GM12878 (cell line): Measurements from ENCODE around the gene DDX39B. TPM values are rescaled to one million over a fixed set of nuclear protein-coding genes. Genes with fewer than 3 reads are reported as not detected.

Source experiments
- ATAC-seq: fragments of 200-7000 bp; cut with Tn5 transposase; 3 replicates; pipeline ENCODE4 v1.9.1; 2020; ENCODE audit warnings: mild to moderate bottlenecking, moderate library complexity
- BruUV-seq: library from RNA; stranded (reverse); fragments of 400-500 nt; replicated peaks from 2 replicates; lab custom pipeline; 2021; lab: Mats Ljungman, UMichigan
- CTCF ChIA-PET: fragments of 300-600 bp; sonication (Branson Sonifier 250); formaldehyde crosslinking; extraction: SDS; loops from one replicate; lab custom pipeline; 2021; ENCODE audit warnings: inconsistent platforms; lab: Yijun Ruan, JAX
- POLR2A ChIA-PET: fragments of 350-600 bp; formaldehyde crosslinking; extraction: SDS; loops from one replicate; lab custom pipeline; 2021; ENCODE audit warnings: inconsistent platforms; lab: Charles Lee
- RAD21 ChIA-PET: fragments of 300-600 bp; sonication (Branson Sonifier 250); formaldehyde crosslinking; loops from one replicate; lab custom pipeline; 2023; ENCODE audit warnings: antibody characterized with exemption; ENCODE audit not compliant: unreplicated experiment; lab: Charles Lee
- SMC1A ChIA-PET: fragments of 300-600 bp; sonication (Branson Sonifier 250); formaldehyde crosslinking; loops from one replicate; lab custom pipeline; 2023; ENCODE audit not compliant: unreplicated experiment, uncharacterized antibody; lab: Charles Lee
- DNase-seq: peaks from one replicate; pipeline ENCODE4 v3.0.0-alpha.2; 2011; ENCODE audit warnings: low read depth, low spot score
- FAIRE-seq: peaks from 3 replicates; lab custom pipeline; 2011; peaks lifted over from hg19 to GRCh38; lab: Jason Lieb, UNC
- H2AFZ ChIP-seq: 2 replicates; pipeline ENCODE4 v1.6.0; 2011; ENCODE audit warnings: low read depth, low read length, control low read depth; ENCODE audit not compliant: control insufficient read depth
- H3K27ac ChIP-seq: 2 replicates; pipeline ENCODE4 v1.5.1; 2011; ENCODE audit warnings: control low read depth; ENCODE audit not compliant: control insufficient read depth, insufficient read depth
- H3K27me3 ChIP-seq, 2 experiments: replicated peaks in 1 of 2; 2 replicates each; pipeline versions ENCODE4 v1.6.0 to v1.6.1; 2011; ENCODE audit warnings: low read length in 1 of 2; ENCODE audit not compliant: control insufficient read depth in 2 of 2, insufficient read depth in 2 of 2
- H3K36me3 ChIP-seq, 2 experiments: 2 replicates each; pipeline ENCODE4 v1.5.1; 2011; ENCODE audit warnings: low read length in 1 of 2; ENCODE audit not compliant: control insufficient read depth in 2 of 2, insufficient read depth in 2 of 2
- H3K4me1 ChIP-seq: 2 replicates; pipeline ENCODE4 v1.6.1; 2011; ENCODE audit warnings: mild to moderate bottlenecking, low read length, moderate library complexity, mixed read lengths; ENCODE audit not compliant: control insufficient read depth, insufficient read depth
- H3K4me2 ChIP-seq: 2 replicates; pipeline ENCODE4 v1.6.0; 2011; ENCODE audit warnings: control low read depth; ENCODE audit not compliant: control insufficient read depth, insufficient read depth
- H3K4me3 ChIP-seq: fragments of 200-600 bp; sonication (generic); 2 replicates; pipeline ENCODE4 v1.5.1; 2016
- H3K79me2 ChIP-seq: 2 replicates; pipeline ENCODE4 v1.6.0; 2011; ENCODE audit warnings: low read length; ENCODE audit not compliant: control insufficient read depth, insufficient read depth
- H3K9ac ChIP-seq: 2 replicates; pipeline ENCODE4 v1.8.0; 2011; ENCODE audit warnings: low read length, control low read depth, mixed read lengths; ENCODE audit not compliant: control insufficient read depth, insufficient read depth
- H3K9me3 ChIP-seq: replicated peaks from 3 replicates; pipeline ENCODE4 v1.5.1; 2011; ENCODE audit warnings: mild to moderate bottlenecking, low read length; ENCODE audit not compliant: control insufficient read depth, insufficient read depth
- H4K20me1 ChIP-seq: 2 replicates; pipeline ENCODE4 v1.6.0; 2011; ENCODE audit not compliant: control insufficient read depth, insufficient read depth
- ATF7 ChIP-seq: fragments of 450-650 bp; IDR thresholded peaks from 2 replicates; pipeline ENCODE4 v1.6.1; 2016; ENCODE audit warnings: low read depth, mild to moderate bottlenecking
- BHLHE40 ChIP-seq, 2 experiments: fragments of 450-650 bp in 1 of 2; IDR thresholded peaks; 2 replicates each; pipeline ENCODE4 v1.6.1; 2011 to 2017; ENCODE audit warnings: low read depth in 2 of 2, borderline replicate concordance in 1 of 2, improper control_type of control experiment in 1 of 2, low read length in 1 of 2, mild to moderate bottlenecking in 1 of 2
- BMI1 ChIP-seq: fragments of 450-650 bp; IDR thresholded peaks from 2 replicates; pipeline ENCODE4 v1.6.1; 2016; ENCODE audit warnings: mild to moderate bottlenecking, moderate library complexity, borderline replicate concordance
- CREM ChIP-seq: IDR thresholded peaks from 2 replicates; pipeline ENCODE4 v1.6.1; 2014; ENCODE audit warnings: antibody characterized with exemption, low read depth
- DPF2 ChIP-seq: fragments of 450-650 bp; IDR thresholded peaks from 2 replicates; pipeline ENCODE4 v1.6.1; 2017; ENCODE audit warnings: mild to moderate bottlenecking
- GABPA ChIP-seq: IDR thresholded peaks from 2 replicates; pipeline ENCODE4 v1.6.1; 2014; ENCODE audit warnings: antibody characterized with exemption, low read depth, mild to moderate bottlenecking, inconsistent platforms
- GATAD2B ChIP-seq: fragments of 450-650 bp; conservative IDR thresholded peaks from 2 replicates; pipeline ENCODE4 v1.6.1; 2017; ENCODE audit warnings: low read depth, mild to moderate bottlenecking, moderate library complexity
- HDAC6 ChIP-seq: fragments of 200-600 bp; sonication (generic); IDR thresholded peaks from one replicate; pipeline ENCODE4 v1.8.0; 2017; ENCODE audit warnings: antibody characterized with exemption; ENCODE audit not compliant: unreplicated experiment
- IKZF1 ChIP-seq: fragments of 450-650 bp; conservative IDR thresholded peaks from 2 replicates; pipeline ENCODE4 v1.6.1; 2017; ENCODE audit warnings: antibody characterized with exemption, mild to moderate bottlenecking
- IRF4 ChIP-seq: IDR thresholded peaks from 2 replicates; pipeline ENCODE4 v1.6.1; 2011; ENCODE audit warnings: low read depth, low read length
- MTA3 ChIP-seq: IDR thresholded peaks from 2 replicates; pipeline ENCODE4 v1.6.1; 2012; ENCODE audit warnings: low read length, inconsistent platforms, borderline replicate concordance
- NBN ChIP-seq: fragments of 450-650 bp; IDR thresholded peaks from 2 replicates; pipeline ENCODE4 v1.6.1; 2016
- NR2C1 ChIP-seq: fragments of 450-650 bp; IDR thresholded peaks from 2 replicates; pipeline ENCODE4 v1.6.1; 2017; ENCODE audit warnings: antibody characterized with exemption, mild to moderate bottlenecking, moderate library complexity
- RBBP5 ChIP-seq: fragments of 200-600 bp; sonication (generic); conservative IDR thresholded peaks from 2 replicates; pipeline ENCODE4 v1.6.1; 2016
- RCOR1 ChIP-seq: conservative IDR thresholded peaks from 2 replicates; pipeline ENCODE4 v1.6.1; 2012; ENCODE audit warnings: low read depth, low read length, improper control_type of control experiment
- RELA ChIP-seq: fragments of 450-650 bp; IDR thresholded peaks from 2 replicates; pipeline ENCODE4 v1.8.0; 2014; ENCODE audit warnings: borderline replicate concordance; ENCODE audit not compliant: partially characterized antibody
- SMC3 ChIP-seq: IDR thresholded peaks from 2 replicates; pipeline ENCODE4 v1.6.1; 2011; ENCODE audit warnings: low read length, improper control_type of control experiment, borderline replicate concordance
- USF1 ChIP-seq: IDR thresholded peaks from 2 replicates; pipeline ENCODE4 v1.6.1; 2011; ENCODE audit warnings: borderline replicate concordance, low read depth, mild to moderate bottlenecking, moderate library complexity, mixed read lengths, low read length; ENCODE audit not compliant: insufficient read depth; ENCODE audit errors: extremely low read length
- WRNIP1 ChIP-seq: IDR thresholded peaks from 2 replicates; pipeline ENCODE4 v1.6.1; 2011; ENCODE audit warnings: low read depth, low read length, improper control_type of control experiment, borderline replicate concordance
- ZBED1 ChIP-seq: IDR thresholded peaks from 2 replicates; pipeline ENCODE4 v1.6.1; 2016; ENCODE audit warnings: borderline replicate concordance
- ZNF622 ChIP-seq: fragments of 450-650 bp; IDR thresholded peaks from 2 replicates; pipeline ENCODE4 v1.6.1; 2017; ENCODE audit warnings: mild to moderate bottlenecking, inconsistent platforms
- WGBS: methylation state at CpG from one replicate; pipeline ENCODE4 v1.1.6; 2016; ENCODE audit warnings: low lambda C conversion rate; ENCODE audit not compliant: insufficient replicate concordance, insufficient coverage; ENCODE audit errors: missing lambda C conversion rate; 5-methylcytosine and 5-hydroxymethylcytosine counted together
- in situ Hi-C: fragments of 300-500 bp; cut with MboI; formaldehyde crosslinking; loops from 9 replicates; pipeline ENCODE4 v1.14.3; 2018; ENCODE audit warnings: mixed read lengths
- intact Hi-C: fragments of 100-400 bp; cut with micrococcal nuclease; formaldehyde crosslinking; loops from one replicate; pipeline ENCODE4 v1.14.2; 2022; ENCODE audit not compliant: unreplicated experiment
- polyA plus RNA-seq, 11 experiments: library from polyadenylated mRNA; depleted of rRNA in 4 of 11; unstranded in 6 of 11; stranded (reverse) in 5 of 11; fragments of >200 nt; fragmentation: Nextera tagmentation in 4 of 11; fragmentation: Illumina TruSeq in 1 of 11; extraction: Ambion mirVana in 4 of 11; extraction: Trizol in 1 of 11; gene quantifications; 1 replicate in 1 of 11; 2 replicates in 10 of 11; pipeline versions ENCODE4 v1.2.1 to v1.2.3, GENCODE V29; 2011 to 2016; ENCODE audit warnings: inconsistent platforms in 2 of 11, missing spikeins in 2 of 11, low read depth in 1 of 11
- total RNA-seq, 4 experiments: library from RNA; depleted of rRNA in 3 of 4; stranded (reverse); fragments of >200 nt in 3 of 4; fragmentation: Illumina TruSeq in 1 of 4; extraction: Trizol in 1 of 4; gene quantifications; 2 replicates each; pipeline versions ENCODE4 v1.2.1 to v1.2.3, GENCODE V29; 2013 to 2021
- TF ChIP-seq, protein P1 (sequence below): fragments of 450-650 bp; IDR thresholded peaks from 2 replicates; pipeline ENCODE4 v1.6.1; 2016; ENCODE audit warnings: mild to moderate bottlenecking

Gene DDX39B
- total and polyA plus RNA-seq, 10 of the 15 experiments (the other 5 are each of a cell fraction or from before 2014, with no cell fraction given) = 271 to 661 (median 330) TPM

GRCh38 chr6:31559958-31560696 lies 18.3 kb upstream of the DDX39B start:
- FAIRE-seq = peak; percentile 52
- peaks cover 0 to 8% of the 10 kb centered on the region in 2 experiments; a peak in 2 of 4 replicates for H3K36me3 ChIP-seq
- H3K9ac ChIP-seq = peak overlapping the region; percentile 84
- H3K27ac ChIP-seq = peak overlapping the region; percentile 99
- H4K20me1 ChIP-seq = no peaks in the 10 kb centered on the region
- H3K4me3 ChIP-seq = peak overlapping the region; percentile 55; the same call in 1 of the 2 replicates
- peak overlapping the region; percentile 94 for H3K4me2 ChIP-seq
- ChIA-PET SMC1A (interaction anchor here (0.9 to 34.7 kb wide), 5 partner anchors 9 to 64 kb away, joined by 3 to 1989 read pairs (median 7); partner anchors contain the start of genes ATP6V1G2, LST1, LTA and LTB), POLR2A (interaction anchor here (0.8 to 9.1 kb wide), 10 partner anchors 9 to 56 kb away, joined by 3 to 255 read pairs (median 6); partner anchors contain the start of genes DDX39B, LTB, NCR3 and NFKBIL1), RAD21 (interaction anchor here (0.5 to 15.9 kb wide), 5 partner anchors 9 to 265 kb away, joined by 3 to 620 read pairs (median 62); partner anchors contain the start of genes ATP6V1G2, LST1, LTA and LTB), CTCF (interaction anchor here (0.9 to 34.8 kb wide), 5 partner anchors 8 to 28 kb away, joined by 4 to 2098 read pairs (median 27); partner anchors contain the start of genes LST1, LTA, LTB and NCR3)
- peaks cover 79% of the 10 kb centered on the region for H3K4me1 ChIP-seq
- BruUV-seq = no TSS peak
- H2AFZ ChIP-seq = no peak overlapping the region
- H3K27me3 ChIP-seq = no peaks in the 10 kb centered on the region
- intact Hi-C loops (loop anchor here (1.0 to 2.0 kb wide), 3 partner anchors 8 to 21 kb away; no protein-coding TSS in a partner anchor), in situ Hi-C loops (loop anchor here (25.0 kb wide), 2 partner anchors 1052 to 1402 kb away; partner anchors contain the start of genes BRD2 and HLA-DMA)
- H3K9me3 ChIP-seq = no peaks in the 10 kb centered on the region
- peak; percentile 77 for ATAC-seq
- WGBS = 0% methylated on average over 7 of the region's 7 CpGs
- peaks cover 16% of the 10 kb centered on the region for H3K79me2 ChIP-seq
- peak; percentile 88 for DNase-seq
- peak; percentile 52; the same call in 1 of the 2 replicates for TF ChIP-seq NBN
- peak; percentile 78 for TF ChIP-seq DPF2
- peak; percentile 58; the same call in 1 of the 2 replicates for TF ChIP-seq GATAD2B
- TF ChIP-seq, protein P1, sequence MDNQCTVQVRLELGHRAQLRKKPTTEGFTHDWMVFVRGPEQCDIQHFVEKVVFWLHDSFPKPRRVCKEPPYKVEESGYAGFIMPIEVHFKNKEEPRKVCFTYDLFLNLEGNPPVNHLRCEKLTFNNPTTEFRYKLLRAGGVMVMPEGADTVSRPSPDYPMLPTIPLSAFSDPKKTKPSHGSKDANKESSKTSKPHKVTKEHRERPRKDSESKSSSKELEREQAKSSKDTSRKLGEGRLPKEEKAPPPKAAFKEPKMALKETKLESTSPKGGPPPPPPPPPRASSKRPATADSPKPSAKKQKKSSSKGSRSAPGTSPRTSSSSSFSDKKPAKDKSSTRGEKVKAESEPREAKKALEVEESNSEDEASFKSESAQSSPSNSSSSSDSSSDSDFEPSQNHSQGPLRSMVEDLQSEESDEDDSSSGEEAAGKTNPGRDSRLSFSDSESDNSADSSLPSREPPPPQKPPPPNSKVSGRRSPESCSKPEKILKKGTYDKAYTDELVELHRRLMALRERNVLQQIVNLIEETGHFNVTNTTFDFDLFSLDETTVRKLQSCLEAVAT = peak; percentile 64; the same call in 1 of the 2 replicates
- TF ChIP-seq WRNIP1 = peak; percentile 68; the same call in 1 of the 2 replicates
- peak; percentile 92 for TF ChIP-seq IKZF1
- peak; percentile 57; the same call in 1 of the 2 replicates for TF ChIP-seq GABPA
- TF ChIP-seq RCOR1 = no peak
- peak; percentile 68 to 72; a peak in 3 of 4 replicates for TF ChIP-seq BHLHE40 (IDR thresholded peaks at IDR 0.05; ENCODE audit: borderline replicate concordance in 1 of 2, low read depth in 2 of 2, low read length in 1 of 2)
- peak; percentile 78; the same call in 1 of the 2 replicates for TF ChIP-seq CREM
- no peak for TF ChIP-seq RBBP5
- peak; percentile 78 for TF ChIP-seq RELA
- peak; percentile 79; the same call in 1 of the 2 replicates for TF ChIP-seq MTA3
- TF ChIP-seq USF1 = no peak
- no peak for TF ChIP-seq HDAC6
- 0 out of 2 replicates have a peak, but pooled peaks have one; percentile 40 for TF ChIP-seq BMI1
- peak; percentile 64 for TF ChIP-seq ATF7
- no peak for TF ChIP-seq ZNF622
- TF ChIP-seq IRF4 = 0 out of 2 replicates have a peak, but pooled peaks have one; percentile 32
- peak; percentile 80; the same call in 1 of the 2 replicates for TF ChIP-seq ZBED1
- TF ChIP-seq SMC3 = peak; percentile 30; the same call in 1 of the 2 replicates
- TF ChIP-seq NR2C1 = peak; percentile 29; the same call in 1 of the 2 replicates
